CD4-positive, alpha-beta T cell (primary cell): Measurements from ENCODE around the gene MT1E. TPM values are rescaled to one million over a fixed set of nuclear protein-coding genes. Genes with fewer than 3 reads are reported as not detected.
A peak's percentile ranks its signal among the peaks of the same experiment; 100 is the strongest.

Source experiments
- ATAC-seq: fragments of 200-7000 bp; cut with Tn5 transposase; one replicate; pipeline ENCODE4 v1.10.0; 2022; ENCODE audit warnings: mild to moderate bottlenecking; ENCODE audit not compliant: poor library complexity
- CTCF ChIA-PET: fragments of 350-600 bp; sonication (Branson Sonifier 250); formaldehyde crosslinking; loops from one replicate; lab custom pipeline; 2021; ENCODE audit warnings: antibody characterized with exemption, inconsistent platforms; lab: Charles Lee
- POLR2A ChIA-PET: fragments of 350-600 bp; sonication (Branson Sonifier 250); formaldehyde crosslinking; loops from one replicate; lab custom pipeline; 2021; ENCODE audit warnings: antibody characterized with exemption, inconsistent platforms; lab: Charles Lee
- DNase-seq, 14 experiments: peaks; one replicate each; pipeline ENCODE4 v3.0.0-alpha.2; 2013 to 2020; ENCODE audit warnings: mixed read lengths in 2 of 14
- H3K27ac ChIP-seq, 2 donors: one replicate each; pipeline versions ENCODE4 v1.5.1 to v1.7.0; 2013; ENCODE audit warnings: low read length in 2 of 2, low read depth in 1 of 2, mild to moderate bottlenecking in 1 of 2
- H3K27me3 ChIP-seq, 2 experiments: 1 replicate in 1 of 2; 2 replicates in 1 of 2; pipeline versions ENCODE4 v1.6.1 to v1.7.0; 2013; ENCODE audit warnings: low read length in 2 of 2, control low read depth in 1 of 2, mild to moderate bottlenecking in 1 of 2, moderate library complexity in 1 of 2; ENCODE audit not compliant: insufficient read depth in 2 of 2, control insufficient read depth in 1 of 2
- H3K36me3 ChIP-seq: one replicate; pipeline ENCODE4 v1.6.1; 2013; ENCODE audit warnings: low read length, control low read depth; ENCODE audit not compliant: insufficient read depth
- H3K4me1 ChIP-seq: one replicate; pipeline ENCODE4 v1.6.1; 2013; ENCODE audit warnings: low read length, control low read depth; ENCODE audit not compliant: insufficient read depth
- H3K4me3 ChIP-seq: one replicate; pipeline ENCODE4 v1.5.1; 2013; ENCODE audit warnings: mild to moderate bottlenecking, low read length, moderate library complexity
- H3K9me3 ChIP-seq, 2 experiments: 1 replicate in 1 of 2; 2 replicates in 1 of 2; pipeline versions ENCODE4 v1.6.1 to v1.7.0; 2013; ENCODE audit warnings: low read length in 2 of 2, mild to moderate bottlenecking in 2 of 2, control low read depth in 1 of 2, moderate library complexity in 1 of 2; ENCODE audit not compliant: control insufficient read depth in 1 of 2, insufficient read depth in 1 of 2
- H3K27ac Mint-ChIP-seq: one replicate; pipeline ENCODE4 v1.8.0; 2020; ENCODE audit warnings: mixed read lengths
- H3K27me3 Mint-ChIP-seq: one replicate; pipeline ENCODE4 v1.8.0; 2021; ENCODE audit warnings: mixed read lengths
- H3K36me3 Mint-ChIP-seq: one replicate; pipeline ENCODE4 v1.8.0; 2021; ENCODE audit warnings: low read depth, mixed read lengths
- H3K4me1 Mint-ChIP-seq: one replicate; pipeline ENCODE4 v1.8.0; 2021; ENCODE audit warnings: low read depth, mixed read lengths
- H3K4me3 Mint-ChIP-seq: one replicate; pipeline ENCODE4 v1.8.0; 2020; ENCODE audit warnings: mild to moderate bottlenecking, mixed read lengths
- H3K9me3 Mint-ChIP-seq: one replicate; pipeline ENCODE4 v1.8.0; 2020; ENCODE audit warnings: mixed read lengths
- intact Hi-C, 2 experiments: fragments of 100-400 bp; cut with DNase I in 1 of 2; cut with micrococcal nuclease in 1 of 2; formaldehyde crosslinking; loops; one replicate each; pipeline versions ENCODE4 v1.15.1 to v1.9.0; 2023 to 2025; cut with DNase I, micrococcal nuclease
- total RNA-seq, 174 experiments: library from RNA in 2 of 174; stranded (reverse) in 2 of 174; gene quantifications; one replicate each; pipeline ENCODE4 v1.2.3 and lab custom pipeline; 2021 to 2026
- TF ChIP-seq, protein P1 (sequence below): fragments of 200-600 bp; IDR thresholded peaks from one replicate; pipeline ENCODE4 v1.8.0; 2022; ENCODE audit warnings: antibody characterized with exemption, mild to moderate bottlenecking

MT1E gene
- total RNA-seq, 2 experiments from 2014 or later: 2.5 to 2.9 TPM

DNA sequence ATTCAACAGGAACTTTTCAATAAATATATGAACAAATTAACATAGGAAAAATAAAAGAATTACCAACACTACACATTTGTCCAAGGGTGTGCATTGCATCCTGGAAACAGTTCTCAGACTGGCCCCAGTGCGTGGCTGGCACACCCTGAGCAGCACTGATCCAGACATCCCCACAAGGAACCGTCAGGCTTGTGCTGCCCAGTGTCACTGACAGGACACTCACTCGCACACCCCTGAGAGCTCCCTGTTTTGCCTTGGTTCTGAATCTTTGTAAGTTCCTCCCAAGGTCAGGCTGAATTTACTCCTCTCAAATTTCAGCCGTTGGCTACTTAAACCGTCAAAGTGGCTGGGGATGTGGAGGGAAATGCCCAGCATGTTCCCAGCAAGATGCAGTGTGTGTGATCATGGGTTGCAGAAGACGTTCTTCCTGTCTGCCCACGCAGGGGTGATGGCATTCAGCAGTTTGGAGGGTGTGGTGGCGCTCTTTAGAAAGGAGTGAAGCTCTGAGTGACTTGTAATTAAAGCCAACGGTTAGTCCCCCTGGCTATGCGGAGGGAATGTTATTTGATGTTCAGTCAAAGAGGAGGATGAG is 15.5 kb upstream of the MT1E start:
- intact Hi-C loops: loop anchor here in 1 of 2 experiments (1.0 kb wide), 1 partner anchor 72 kb away; the partner anchor contains the start of gene MT1X
- peaks cover 57% of the 10 kb centered on the region for H3K4me1 Mint-ChIP-seq
- POLR2A ChIA-PET: interaction anchor here (0.8 to 3.7 kb wide), 9 partner anchors 9 to 99 kb away, joined by 3 to 26 read pairs (median 6); partner anchors contain the start of genes BBS2, MT1E, MT1F and MT1X

DNA sequence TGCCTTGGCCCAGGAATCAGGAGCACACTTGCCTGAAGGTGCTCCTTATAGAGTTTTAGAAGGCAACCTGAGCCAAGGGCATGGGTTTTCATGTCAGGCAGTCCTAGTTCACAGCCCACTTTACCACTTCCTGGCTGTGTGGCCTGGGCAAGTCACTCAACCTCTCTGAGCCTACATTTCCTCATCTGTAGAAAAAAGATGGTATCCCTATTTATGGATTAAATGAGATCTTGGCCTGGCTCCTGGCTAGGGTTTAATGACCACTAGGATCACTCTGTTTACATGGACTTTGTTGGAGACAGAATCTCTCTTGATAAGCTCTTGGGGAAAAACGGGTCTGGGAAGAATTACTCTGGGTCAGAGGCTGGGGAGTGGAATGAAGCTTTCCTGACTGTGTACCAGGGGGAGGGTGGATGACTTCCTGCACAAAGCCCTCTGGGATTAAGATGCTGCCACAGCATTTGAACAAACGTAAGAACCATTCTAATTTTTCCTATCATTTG is 14.9 kb upstream of the MT1E start:
- ATAC-seq: peak; percentile 25
- Mint-ChIP-seq H3K36me3 (no peaks in the 10 kb centered on the region), H3K27me3 (no peaks in the 10 kb centered on the region), H3K4me3 (peak overlapping the region; percentile 98), H3K9me3 (no peaks in the 10 kb centered on the region), H3K4me1 (peaks cover 57% of the 10 kb centered on the region), H3K27ac (peak overlapping the region; percentile 96)
- H3K4me1 ChIP-seq: peaks cover 50% of the 10 kb centered on the region
- POLR2A ChIA-PET: interaction anchor here (0.9 to 3.7 kb wide), 8 partner anchors 10 to 98 kb away, joined by 3 to 26 read pairs (median 6); partner anchors contain the start of genes BBS2, MT1E, MT1F and MT1X
- TF ChIP-seq, protein P1, sequence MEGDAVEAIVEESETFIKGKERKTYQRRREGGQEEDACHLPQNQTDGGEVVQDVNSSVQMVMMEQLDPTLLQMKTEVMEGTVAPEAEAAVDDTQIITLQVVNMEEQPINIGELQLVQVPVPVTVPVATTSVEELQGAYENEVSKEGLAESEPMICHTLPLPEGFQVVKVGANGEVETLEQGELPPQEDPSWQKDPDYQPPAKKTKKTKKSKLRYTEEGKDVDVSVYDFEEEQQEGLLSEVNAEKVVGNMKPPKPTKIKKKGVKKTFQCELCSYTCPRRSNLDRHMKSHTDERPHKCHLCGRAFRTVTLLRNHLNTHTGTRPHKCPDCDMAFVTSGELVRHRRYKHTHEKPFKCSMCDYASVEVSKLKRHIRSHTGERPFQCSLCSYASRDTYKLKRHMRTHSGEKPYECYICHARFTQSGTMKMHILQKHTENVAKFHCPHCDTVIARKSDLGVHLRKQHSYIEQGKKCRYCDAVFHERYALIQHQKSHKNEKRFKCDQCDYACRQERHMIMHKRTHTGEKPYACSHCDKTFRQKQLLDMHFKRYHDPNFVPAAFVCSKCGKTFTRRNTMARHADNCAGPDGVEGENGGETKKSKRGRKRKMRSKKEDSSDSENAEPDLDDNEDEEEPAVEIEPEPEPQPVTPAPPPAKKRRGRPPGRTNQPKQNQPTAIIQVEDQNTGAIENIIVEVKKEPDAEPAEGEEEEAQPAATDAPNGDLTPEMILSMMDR: no peak
- intact Hi-C loops: loop anchor here in 1 of 2 experiments (1.0 kb wide), 1 partner anchor 72 kb away; the partner anchor contains the start of gene MT1X
- no peaks in the 10 kb centered on the region for H3K36me3 ChIP-seq
- H3K4me3 ChIP-seq: peak overlapping the region; percentile 80
- peak overlapping the region; percentile 71 to 88 for H3K27ac ChIP-seq
- CTCF ChIA-PET: interaction anchor here (2.8 kb wide), 1 partner anchor 91 kb away, joined by 16 read pairs; no protein-coding TSS in a partner anchor
- H3K9me3 ChIP-seq: no peaks in the 10 kb centered on the region
- H3K27me3 ChIP-seq: no peaks in the 10 kb centered on the region
- no peak for DNase-seq

More for the DNA sequence above, 15.5 kb upstream of the MT1E start:
- Histone ChIP-seq H3K4me3 (peak overlapping the region; percentile 80), H3K27me3 (no peaks in the 10 kb centered on the region), H3K9me3 (no peaks in the 10 kb centered on the region), H3K4me1 (peaks cover 50% of the 10 kb centered on the region), H3K27ac (peak overlapping the region; percentile 71 to 88), H3K36me3 (no peaks in the 10 kb centered on the region)
- TF ChIP-seq, protein P1: no peak
- H3K27ac Mint-ChIP-seq: peak overlapping the region; percentile 96
- peak; percentile 17 to 91 (median 56) for DNase-seq
- H3K36me3 Mint-ChIP-seq: no peaks in the 10 kb centered on the region
- H3K27me3 Mint-ChIP-seq: no peaks in the 10 kb centered on the region
- ATAC-seq: peak; percentile 67
- CTCF ChIA-PET: interaction anchor here (2.8 kb wide), 1 partner anchor 92 kb away, joined by 16 read pairs; no protein-coding TSS in a partner anchor
- H3K9me3 Mint-ChIP-seq: no peaks in the 10 kb centered on the region
- peak overlapping the region; percentile 98 for H3K4me3 Mint-ChIP-seq

DNA sequence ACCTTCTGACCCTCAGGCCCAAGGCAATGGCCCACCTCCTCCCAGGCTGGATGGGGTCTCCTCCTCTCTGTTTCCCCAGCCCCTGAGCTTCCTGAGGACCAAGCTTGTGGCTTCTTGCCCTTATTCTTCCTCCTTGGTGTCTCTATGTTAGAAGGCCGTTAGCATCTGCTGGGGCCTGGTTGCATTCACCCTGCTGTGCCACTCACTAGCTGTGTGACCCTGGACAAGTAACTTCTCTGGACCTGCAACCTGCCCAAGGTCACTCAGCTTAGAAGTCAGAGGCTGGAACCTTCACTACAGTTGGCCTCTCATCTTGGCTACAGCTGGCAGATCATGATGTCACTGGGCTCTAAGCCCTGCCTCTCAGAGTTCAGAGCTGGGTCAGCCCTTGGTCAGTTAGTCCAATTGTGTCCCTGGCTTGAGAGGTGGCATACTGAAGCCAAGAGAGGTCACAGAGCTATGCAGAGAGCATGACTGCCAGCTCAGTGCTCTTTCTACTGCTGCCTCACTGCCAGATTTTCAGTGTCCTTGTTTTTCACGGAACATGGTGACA is 14.2 kb upstream of the MT1E start:
- H3K4me1 Mint-ChIP-seq: peaks cover 51% of the 10 kb centered on the region
- H3K4me3 ChIP-seq: no peak overlapping the region
- H3K27me3 Mint-ChIP-seq: peaks cover under 1% of the 10 kb centered on the region
- DNase-seq: no peak
- peak overlapping the region; percentile 98 for H3K4me3 Mint-ChIP-seq
- H3K9me3 Mint-ChIP-seq: no peaks in the 10 kb centered on the region
- H3K27ac Mint-ChIP-seq: peak overlapping the region; percentile 96
- TF ChIP-seq, protein P1: no peak
- no peaks in the 10 kb centered on the region for H3K36me3 ChIP-seq
- H3K9me3 ChIP-seq: no peaks in the 10 kb centered on the region
- ChIA-PET POLR2A (interaction anchor here (0.9 to 3.7 kb wide), 7 partner anchors 11 to 92 kb away, joined by 3 to 26 read pairs (median 6); partner anchors contain the start of genes BBS2, MT1E, MT1F and MT1X), CTCF (interaction anchor here (1.3 kb wide), 1 partner anchor 91 kb away, joined by 3 read pairs; no protein-coding TSS in a partner anchor)
- H3K27me3 ChIP-seq: no peaks in the 10 kb centered on the region
- H3K27ac ChIP-seq: peak overlapping the region; percentile 71 to 88
- peaks cover 50% of the 10 kb centered on the region for H3K4me1 ChIP-seq
- H3K36me3 Mint-ChIP-seq: no peaks in the 10 kb centered on the region
- intact Hi-C loops: no loop called here
- ATAC-seq: no peak
